Measurements from ENCODE around the gene ATP6V0A4.

ATP6V0A4 gene

GRCh38 chr7:138785587-138786437, 12.2 kb downstream of the ATP6V0A4 start:
- Histone ChIP-seq H3K79me2 (ENCODE audit: insufficient read depth, low read length) (no peaks in the 10 kb centered on the region), H3K4me2 (ENCODE audit: low read length) (no peak overlapping the region), H3K9me3 (ENCODE audit: low read length) (peaks cover 5% of the 10 kb centered on the region; the same call in 1 of the 2 replicates), H3K9me2 (ENCODE audit: low read depth, low read length) (no peaks in the 10 kb centered on the region), H3K4me1 (ENCODE audit: insufficient read depth, low read length, severe bottlenecking) (no peaks in the 10 kb centered on the region), H2AFZ (ENCODE audit: low read length) (no peak overlapping the region), H3K27me3 (ENCODE audit: insufficient read depth, low read length) (no peaks in the 10 kb centered on the region; the same call in 1 of the 2 replicates), H3K4me3 (ENCODE audit: low read depth, low read length, poor library complexity, severe bottlenecking) (no peak overlapping the region), H3K36me3 (ENCODE audit: insufficient read depth, low read length) (no peaks in the 10 kb centered on the region), H3F3A (ENCODE audit: insufficient read depth, low read length) (no peaks in the 10 kb centered on the region), H4K20me1 (ENCODE audit: insufficient read depth, low read length) (no peaks in the 10 kb centered on the region), H3K27ac (ENCODE audit: low read depth, low read length, poor library complexity, severe bottlenecking) (no peak overlapping the region), H3K9ac (ENCODE audit: low read length) (no peak overlapping the region)
- no peak for TF ChIP-seq CTCF (IDR thresholded peaks at IDR 0.05; ENCODE audit: low read length)
- no peak for TF ChIP-seq EZH2 (IDR thresholded peaks at IDR 0.05; ENCODE audit: borderline replicate concordance, low read length)

DNA sequence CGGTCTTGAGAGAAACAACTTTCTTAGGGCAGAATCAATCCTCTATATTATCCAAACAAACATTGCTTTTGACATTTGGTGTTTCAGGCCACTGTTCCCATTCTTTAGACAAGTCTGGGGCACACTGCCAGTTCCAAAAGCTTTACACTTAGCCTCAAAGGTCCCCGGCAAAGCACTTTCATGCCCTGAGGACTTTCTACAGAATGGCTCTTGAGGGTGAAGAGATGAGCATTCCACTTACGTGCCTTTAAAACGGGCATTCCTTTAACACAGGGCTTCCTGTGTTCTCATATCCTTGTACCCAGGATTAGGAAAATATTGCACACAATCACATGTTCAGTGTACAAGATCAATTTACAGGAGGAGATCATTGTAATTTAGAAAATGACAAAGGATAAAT, 13.3 kb downstream of the ATP6V0A4 start:
- H3K4me3 ChIP-seq (ENCODE audit: low read depth, low read length, poor library complexity, severe bottlenecking) = no peak overlapping the region
- H3K9ac ChIP-seq (ENCODE audit: low read length) = no peak overlapping the region
- no peaks in the 10 kb centered on the region; the same call in 1 of the 2 replicates for H3K27me3 ChIP-seq (ENCODE audit: insufficient read depth, low read length)
- no peaks in the 10 kb centered on the region for H3K4me1 ChIP-seq (ENCODE audit: insufficient read depth, low read length, severe bottlenecking)
- H3K9me3 ChIP-seq (ENCODE audit: low read length) = peaks cover 5% of the 10 kb centered on the region; the same call in 1 of the 2 replicates
- no peak overlapping the region for H2AFZ ChIP-seq (ENCODE audit: low read length)
- H3K9me2 ChIP-seq (ENCODE audit: low read depth, low read length) = no peaks in the 10 kb centered on the region
- no peaks in the 10 kb centered on the region for H3K36me3 ChIP-seq (ENCODE audit: insufficient read depth, low read length)
- H3K4me2 ChIP-seq (ENCODE audit: low read length) = no peak overlapping the region
- H4K20me1 ChIP-seq (ENCODE audit: insufficient read depth, low read length) = no peaks in the 10 kb centered on the region
- H3K27ac ChIP-seq (ENCODE audit: low read depth, low read length, poor library complexity, severe bottlenecking) = no peak overlapping the region
- no peaks in the 10 kb centered on the region for H3F3A ChIP-seq (ENCODE audit: insufficient read depth, low read length)
- TF ChIP-seq EZH2 (IDR thresholded peaks at IDR 0.05; ENCODE audit: borderline replicate concordance, low read length) (no peak), CTCF (IDR thresholded peaks at IDR 0.05; ENCODE audit: low read length) (no peak)
- no peaks in the 10 kb centered on the region for H3K79me2 ChIP-seq (ENCODE audit: insufficient read depth, low read length)

GRCh38 chr7:138781004-138781403, 17.0 kb downstream of the ATP6V0A4 start:
- Histone ChIP-seq H3K27ac (ENCODE audit: low read depth, low read length, poor library complexity, severe bottlenecking) (no peak overlapping the region), H3K27me3 (ENCODE audit: insufficient read depth, low read length) (no peaks in the 10 kb centered on the region), H3K9ac (ENCODE audit: low read length) (no peak overlapping the region), H3K4me1 (ENCODE audit: insufficient read depth, low read length, severe bottlenecking) (no peaks in the 10 kb centered on the region), H3K36me3 (ENCODE audit: insufficient read depth, low read length) (no peaks in the 10 kb centered on the region), H3K4me2 (ENCODE audit: low read length) (no peak overlapping the region), H2AFZ (ENCODE audit: low read length) (no peak overlapping the region), H3K9me2 (ENCODE audit: low read depth, low read length) (no peaks in the 10 kb centered on the region), H3K9me3 (ENCODE audit: low read length) (no peaks in the 10 kb centered on the region), H3F3A (ENCODE audit: insufficient read depth, low read length) (no peaks in the 10 kb centered on the region), H3K4me3 (ENCODE audit: low read depth, low read length, poor library complexity, severe bottlenecking) (no peak overlapping the region), H3K79me2 (ENCODE audit: insufficient read depth, low read length) (no peaks in the 10 kb centered on the region), H4K20me1 (ENCODE audit: insufficient read depth, low read length) (no peaks in the 10 kb centered on the region)
- no peak for TF ChIP-seq EZH2 (IDR thresholded peaks at IDR 0.05; ENCODE audit: borderline replicate concordance, low read length)
